Endothelial cell of umbilical vein (primary cell): ENCODE measurements around the gene TP53RK. TPM values are rescaled to one million over a fixed set of nuclear protein-coding genes. Genes with fewer than 3 reads are reported as not detected.

Experiments
- BruUV-seq: library from RNA; stranded (reverse); fragments of 400-500 nt; replicated peaks from 2 replicates; lab custom pipeline; 2021; lab: Mats Ljungman, UMichigan
- CTCF ChIA-PET: fragments of 300-600, 350-600 bp; sonication (Branson Sonifier 250); formaldehyde crosslinking; loops from one replicate; lab custom pipeline; 2021; ENCODE audit warnings: antibody characterized with exemption, inconsistent platforms; lab: Charles Lee
- POLR2A ChIA-PET: fragments of 300-600, 350-600 bp; sonication (Branson Sonifier 250); formaldehyde crosslinking; loops from one replicate; lab custom pipeline; 2021; ENCODE audit warnings: antibody characterized with exemption, inconsistent platforms; lab: Charles Lee
- DNase-seq: peaks from one replicate; pipeline ENCODE4 v3.0.0-alpha.2; 2011; ENCODE audit warnings: low read depth, low spot score
- FAIRE-seq: peaks from 2 replicates; lab custom pipeline; 2011; peaks lifted over from hg19 to GRCh38; lab: Jason Lieb, UNC
- H2AFZ ChIP-seq: 2 replicates; pipeline ENCODE4 v1.6.0; 2012; ENCODE audit warnings: low read depth, low read length, control low read depth, inconsistent platforms
- H3K27ac ChIP-seq: 2 replicates; pipeline ENCODE4 v1.5.1; 2011; ENCODE audit warnings: low read depth, mild to moderate bottlenecking, control low read depth, low read length, moderate library complexity; ENCODE audit not compliant: insufficient read depth
- H3K27me3 ChIP-seq, 2 experiments: 2 replicates each; pipeline versions ENCODE4 v1.6.0 to v1.6.1; 2011; ENCODE audit warnings: low read length in 2 of 2, mixed read lengths in 1 of 2; ENCODE audit not compliant: control insufficient read depth in 2 of 2, insufficient read depth in 2 of 2
- H3K36me3 ChIP-seq, 2 experiments: 2 replicates in 1 of 2; 3 replicates in 1 of 2; pipeline ENCODE4 v1.5.1; 2011; ENCODE audit warnings: low read length in 2 of 2, mild to moderate bottlenecking in 1 of 2, moderate library complexity in 1 of 2; ENCODE audit not compliant: control insufficient read depth in 2 of 2, insufficient read depth in 2 of 2; ENCODE audit errors: extremely low read depth in 1 of 2
- H3K4me1 ChIP-seq: 3 replicates; pipeline ENCODE4 v1.5.1; 2011; ENCODE audit warnings: mild to moderate bottlenecking, low read length; ENCODE audit not compliant: control insufficient read depth, insufficient read depth; ENCODE audit errors: extremely low read depth
- H3K4me2 ChIP-seq: 2 replicates; pipeline ENCODE4 v1.6.1; 2011; ENCODE audit warnings: low read length, control low read depth, mixed read lengths; ENCODE audit not compliant: insufficient read depth
- H3K4me3 ChIP-seq, 3 experiments: fragments of 200-600 bp in 1 of 3; sonication (generic), shearing (Covaris generic) in 1 of 3; replicated peaks in 1 of 3; 2 replicates each; pipeline ENCODE4 v1.5.1; 2011 to 2016; ENCODE audit warnings: control low read depth in 3 of 3, low read length in 3 of 3, mild to moderate bottlenecking in 2 of 3, inconsistent platforms in 1 of 3, low read depth in 1 of 3, moderate library complexity in 1 of 3; ENCODE audit not compliant: insufficient read depth in 1 of 3
- H3K79me2 ChIP-seq: 2 replicates; pipeline ENCODE4 v1.6.0; 2012; ENCODE audit warnings: low read length, inconsistent platforms; ENCODE audit not compliant: control insufficient read depth, insufficient read depth
- H3K9ac ChIP-seq: replicated peaks from 2 replicates; pipeline ENCODE3; 2011; ENCODE audit warnings: low read length, control low read depth; ENCODE audit not compliant: insufficient read depth; ENCODE audit errors: extremely low read depth
- H3K9me1 ChIP-seq: replicated peaks from 3 replicates; pipeline ENCODE4 v1.6.0; 2011; ENCODE audit warnings: mild to moderate bottlenecking, low read length; ENCODE audit not compliant: control insufficient read depth, insufficient read depth; ENCODE audit errors: extremely low read depth
- H3K9me3 ChIP-seq: replicated peaks from 2 replicates; pipeline ENCODE4 v1.5.1; 2012; ENCODE audit warnings: low read length, inconsistent platforms; ENCODE audit not compliant: control insufficient read depth, insufficient read depth
- H4K20me1 ChIP-seq: replicated peaks from 2 replicates; pipeline ENCODE3; 2011; ENCODE audit warnings: mild to moderate bottlenecking, low read length; ENCODE audit not compliant: control insufficient read depth, insufficient read depth; ENCODE audit errors: extremely low read depth
- CTCF ChIP-seq, 2 donors: IDR thresholded peaks; 1 replicate in 1 of 2; 2 replicates in 1 of 2; pipeline ENCODE4 v1.5.1; 2011; ENCODE audit warnings: low read length in 2 of 2, mild to moderate bottlenecking in 2 of 2, moderate library complexity in 2 of 2, control low read depth in 1 of 2, inconsistent platforms in 1 of 2, low read depth in 1 of 2; ENCODE audit not compliant: insufficient read depth in 1 of 2; ENCODE audit errors: extremely low read depth in 1 of 2
- EZH2 ChIP-seq: IDR thresholded peaks from 2 replicates; pipeline ENCODE4 v1.6.1; 2012; ENCODE audit warnings: borderline replicate concordance, low read depth, mild to moderate bottlenecking, moderate library complexity, low read length, inconsistent platforms; ENCODE audit not compliant: severe bottlenecking
- FOS ChIP-seq: IDR thresholded peaks from 2 replicates; pipeline ENCODE4 v1.6.1; 2011; ENCODE audit warnings: mild to moderate bottlenecking, low read length, moderate library complexity, borderline replicate concordance; ENCODE audit not compliant: insufficient read depth
- GATA2 ChIP-seq: IDR thresholded peaks from 2 replicates; pipeline ENCODE4 v1.7.0; 2011; ENCODE audit warnings: low read depth, mild to moderate bottlenecking, moderate library complexity, mixed read lengths, low read length; ENCODE audit not compliant: insufficient read length, insufficient read depth
- JUN ChIP-seq: IDR thresholded peaks from 2 replicates; pipeline ENCODE4 v1.6.1; 2011; ENCODE audit warnings: borderline replicate concordance, low read depth; ENCODE audit not compliant: insufficient read length, insufficient read depth
- MAX ChIP-seq: IDR thresholded peaks from 2 replicates; pipeline ENCODE4 v1.6.1; 2011; ENCODE audit not compliant: insufficient read depth, insufficient read length
- MYC ChIP-seq: IDR thresholded peaks from one replicate; pipeline ENCODE4 v1.6.1; 2011; ENCODE audit warnings: mild to moderate bottlenecking, low read depth, low read length
- POLR2A ChIP-seq: IDR thresholded peaks from 2 replicates; pipeline ENCODE4 v1.6.1; 2012; ENCODE audit warnings: low read depth, mild to moderate bottlenecking, control low read depth, low read length
- POLR2AphosphoS5 ChIP-seq: IDR thresholded peaks from 2 replicates; pipeline ENCODE4 v1.6.1; 2012; ENCODE audit warnings: low read depth, mild to moderate bottlenecking, control low read depth, low read length, moderate library complexity; ENCODE audit not compliant: insufficient read depth
- dilution Hi-C: fragments of 300-500 bp; cut with MboI; formaldehyde crosslinking; loops from one replicate; pipeline ENCODE4 v1.15.0; 2019; ENCODE audit warnings: low sequenced_read_pairs; ENCODE audit not compliant: extremely low pct_ligation_motif_present
- intact Hi-C: fragments of 100-400 bp; cut with micrococcal nuclease; formaldehyde crosslinking; loops from one replicate; pipeline ENCODE4 v1.10.0; 2022
- polyA plus RNA-seq, 4 experiments: library from polyadenylated mRNA; depleted of rRNA in 3 of 4; stranded (reverse) in 3 of 4; unstranded in 1 of 4; fragments of >200 nt; gene quantifications; 2 replicates each; pipeline versions ENCODE4 v1.2.1 to v1.2.3, GENCODE V29; 2011 to 2012; ENCODE audit warnings: missing spikeins in 1 of 4
- total RNA-seq: library from RNA; stranded (reverse); gene quantifications from 2 replicates; pipeline ENCODE4 v1.2.3, GENCODE V29; 2021

The TP53RK gene
- total and polyA plus RNA-seq, 2 donors (not counting 3 experiments of a cell fraction or from before 2014, with no cell fraction given) = 7.0 to 13.1 TPM

- Histone ChIP-seq H3K9me1 (no peaks in the 10 kb centered on the region), H3K79me2 (peaks cover 4% of the 10 kb centered on the region), H3K36me3 (peaks cover 0 to 1% of the 10 kb centered on the region in 2 experiments), H3K27ac (no peak overlapping the region), H4K20me1 (no peaks in the 10 kb centered on the region), H3K27me3 (no peaks in the 10 kb centered on the region), H3K4me3 (no peak overlapping the region), H3K4me2 (no peak overlapping the region), H3K9ac (no peak overlapping the region), H2AFZ (no peak overlapping the region), H3K4me1 (peaks cover 3% of the 10 kb centered on the region), H3K9me3 (no peaks in the 10 kb centered on the region)
- intact Hi-C loops (loop anchor here (1.0 to 2.0 kb wide), 4 partner anchors 118 to 548 kb away; no protein-coding TSS in a partner anchor), dilution Hi-C loops (no loop called here)
- DNase-seq = no peak
- TF ChIP-seq CTCF (IDR thresholded peaks at IDR 0.05; ENCODE audit: extremely low read depth in 1 of 2, insufficient read depth in 1 of 2, low read depth in 1 of 2, low read length in 2 of 2) (no peak), FOS (no peak), POLR2A (no peak)
- no peak for FAIRE-seq
- CTCF ChIA-PET = interaction anchor here (0.7 to 6.0 kb wide), 16 partner anchors 9 to 548 kb away, joined by 3 to 49 read pairs (median 4); partner anchors contain the start of gene TP53RK
- POLR2A ChIA-PET = interaction anchor here (0.6 kb wide), 1 partner anchor 23 kb away, joined by 3 read pairs; no protein-coding TSS in a partner anchor
- BruUV-seq = no TSS peak
Measured at GRCh38 chr20:46680684-46681031, 8.6 kb downstream of the TP53RK start.

- TF ChIP-seq CTCF (IDR thresholded peaks at IDR 0.05; ENCODE audit: extremely low read depth in 1 of 2, insufficient read depth in 1 of 2, low read depth in 1 of 2, low read length in 2 of 2) (no peak), EZH2 (no peak), POLR2A (no peak), MYC (no peak), POLR2AphosphoS5 (no peak), MAX (no peak), FOS (no peak), JUN (no peak), GATA2 (no peak)
Measured at GRCh38 chr20:46678516-46678915, 10.7 kb downstream of the TP53RK start.

More at GRCh38 chr20:46678516-46678915, 10.7 kb downstream of the TP53RK start:
- no peaks in the 10 kb centered on the region for H3K9me1 ChIP-seq
- H3K27me3 ChIP-seq = no peaks in the 10 kb centered on the region
- ChIA-PET POLR2A (no interaction called here), CTCF (interaction anchor here (6.0 kb wide), 1 partner anchor 157 kb away, joined by 49 read pairs; no protein-coding TSS in a partner anchor)
- H3K27ac ChIP-seq = no peak overlapping the region
- intact Hi-C loops = no loop called here
- DNase-seq (no peak), FAIRE-seq (no peak)
- no TSS peak for BruUV-seq
- no peaks in the 10 kb centered on the region for H3K79me2 ChIP-seq
- no peak overlapping the region for H2AFZ ChIP-seq
- H3K4me1 ChIP-seq = peaks cover under 1% of the 10 kb centered on the region
- no peak overlapping the region for H3K4me3 ChIP-seq
- H4K20me1 ChIP-seq = no peaks in the 10 kb centered on the region
- H3K4me2 ChIP-seq = no peak overlapping the region
- H3K9me3 ChIP-seq = no peaks in the 10 kb centered on the region
- dilution Hi-C loops = no loop called here
- H3K9ac ChIP-seq = no peak overlapping the region
- H3K36me3 ChIP-seq = no peaks in the 10 kb centered on the region
